SK-N-SH treated with all-trans-retinoic acid at 6 μM for 48 hours (cell line): ENCODE data around the gene PHKG2.
A peak's percentile ranks its signal among the peaks of the same experiment; 100 is the strongest.

Experiments used
- ATAC-seq: fragments of 200-7000 bp; cut with Tn5 transposase; 3 replicates; pipeline ENCODE4 v1.9.1; 2020; ENCODE audit warnings: mild to moderate bottlenecking, moderate library complexity
- ARNTL ChIP-seq: fragments of 450-650 bp; formaldehyde crosslinking; IDR thresholded peaks from 2 replicates; pipeline ENCODE4 v1.5.0; 2020; ENCODE audit warnings: low read depth, mild to moderate bottlenecking, moderate library complexity, borderline replicate concordance
- BACH2 ChIP-seq: fragments of 250-450 bp; sonication (Bioruptor Pico); IDR thresholded peaks from 2 replicates; pipeline ENCODE4 v1.9.0; 2021; ENCODE audit warnings: mild to moderate bottlenecking, borderline replicate concordance
- CREB5 ChIP-seq: fragments of 250-450 bp; sonication (Bioruptor Pico); IDR thresholded peaks from 2 replicates; pipeline ENCODE4 v1.5.1; 2020; ENCODE audit warnings: low read depth, mild to moderate bottlenecking, moderate library complexity
- CSDC2 ChIP-seq: fragments of 250-450 bp; sonication (Bioruptor Pico); IDR thresholded peaks from 2 replicates; pipeline ENCODE4 v1.5.0; 2020; ENCODE audit warnings: mild to moderate bottlenecking, moderate library complexity
- CSRNP3 ChIP-seq: fragments of 250-450 bp; sonication (Bioruptor Pico); IDR thresholded peaks from 2 replicates; pipeline ENCODE4 v1.5.1; 2021; ENCODE audit warnings: mild to moderate bottlenecking, moderate library complexity
- ESRRG ChIP-seq: fragments of 250-450 bp; sonication (Bioruptor Pico); IDR thresholded peaks from 2 replicates; pipeline ENCODE4 v1.6.1; 2021; ENCODE audit warnings: mild to moderate bottlenecking
- GLIS3 ChIP-seq: fragments of 250-450 bp; sonication (Bioruptor Pico); IDR thresholded peaks from 2 replicates; pipeline ENCODE4 v1.5.0; 2020; ENCODE audit warnings: mild to moderate bottlenecking, moderate library complexity
- ISL1 ChIP-seq: fragments of 250-450 bp; sonication (Bioruptor Pico); IDR thresholded peaks from 2 replicates; pipeline ENCODE4 v2.1.2; 2022; ENCODE audit warnings: mild to moderate bottlenecking, moderate library complexity
- OSR1 ChIP-seq: fragments of 250-450 bp; sonication (Bioruptor Pico); IDR thresholded peaks from 2 replicates; pipeline ENCODE4 v1.8.0; 2022; ENCODE audit warnings: moderate library complexity, mild to moderate bottlenecking, inconsistent platforms
- POU6F1 ChIP-seq: fragments of 250-450 bp; sonication (Bioruptor Pico); IDR thresholded peaks from 2 replicates; pipeline ENCODE4 v1.8.0; 2021; ENCODE audit warnings: low read depth, mild to moderate bottlenecking, moderate library complexity, borderline replicate concordance
- PPARA ChIP-seq: fragments of 250-450 bp; sonication (Bioruptor Pico); IDR thresholded peaks from 2 replicates; pipeline ENCODE4 v1.5.0; 2020; ENCODE audit warnings: mild to moderate bottlenecking, borderline replicate concordance
- SNAI2 ChIP-seq: fragments of 250-450 bp; sonication (Bioruptor Pico); IDR thresholded peaks from 2 replicates; pipeline ENCODE4 v1.5.0; 2020; ENCODE audit warnings: mild to moderate bottlenecking, moderate library complexity
- TCF4 ChIP-seq: fragments of 250-450 bp; sonication (Bioruptor Pico); IDR thresholded peaks from 2 replicates; pipeline ENCODE4 v1.8.0; 2021; ENCODE audit warnings: mild to moderate bottlenecking, moderate library complexity, borderline replicate concordance
- TSHZ2 ChIP-seq: fragments of 250-450 bp; sonication (Bioruptor Pico); IDR thresholded peaks from 2 replicates; pipeline ENCODE4 v1.5.0; 2020; ENCODE audit warnings: mild to moderate bottlenecking, moderate library complexity
- ZC3H10 ChIP-seq: fragments of 250-450 bp; sonication (Bioruptor Pico); IDR thresholded peaks from 2 replicates; pipeline ENCODE4 v1.5.1; 2021; ENCODE audit warnings: mild to moderate bottlenecking, moderate library complexity
- ZFP3 ChIP-seq: fragments of 250-450 bp; sonication (Bioruptor Pico); IDR thresholded peaks from 2 replicates; pipeline ENCODE4 v1.5.0; 2020; ENCODE audit warnings: mild to moderate bottlenecking, moderate library complexity
- ZFP30 ChIP-seq: fragments of 450-650 bp; formaldehyde crosslinking; IDR thresholded peaks from 2 replicates; pipeline ENCODE4 v1.5.0; 2022; ENCODE audit warnings: mild to moderate bottlenecking, moderate library complexity
- ZNF565 ChIP-seq: fragments of 450-650 bp; formaldehyde crosslinking; conservative IDR thresholded peaks from 2 replicates; pipeline ENCODE4 v1.5.0; 2020; ENCODE audit warnings: low read depth, mild to moderate bottlenecking, moderate library complexity
- ZNF70 ChIP-seq: fragments of 450-650 bp; formaldehyde crosslinking; IDR thresholded peaks from 2 replicates; pipeline ENCODE4 v1.5.0; 2020; ENCODE audit warnings: mild to moderate bottlenecking, moderate library complexity
- ZNF8 ChIP-seq: fragments of 450-650 bp; formaldehyde crosslinking; IDR thresholded peaks from 2 replicates; pipeline ENCODE4 v1.5.0; 2020; ENCODE audit warnings: mild to moderate bottlenecking, moderate library complexity

Gene PHKG2

GRCh38 chr16:30775392-30776188 is 27.4 kb downstream of the PHKG2 start:
- no peak for TF ChIP-seq PPARA (CRISPR knock-in tag)
- peak; percentile 44; the same call in 1 of the 2 replicates for TF ChIP-seq POU6F1 (CRISPR knock-in tag)
- TF ChIP-seq ZFP3 (CRISPR knock-in tag): 0 out of 2 replicates have a peak, but pooled peaks have one; percentile 18
- TF ChIP-seq CREB5 (CRISPR knock-in tag): no peak
- 0 out of 2 replicates have a peak, but pooled peaks have one; percentile 17 for TF ChIP-seq CSDC2 (CRISPR knock-in tag)
- no peak for TF ChIP-seq ZNF8 (CRISPR knock-in tag)
- TF ChIP-seq ZNF70 (CRISPR knock-in tag): peak; percentile 84
- peak; percentile 87 for ATAC-seq

GRCh38 chr16:30777591-30778297 is 29.5 kb downstream of the PHKG2 start:
- ATAC-seq: no peak
- no peak for TF ChIP-seq CSDC2 (CRISPR knock-in tag)
- no peak for TF ChIP-seq PPARA (CRISPR knock-in tag)
- TF ChIP-seq ARNTL (CRISPR knock-in tag): no peak
- TF ChIP-seq ZFP3 (CRISPR knock-in tag): no peak
- no peak for TF ChIP-seq CREB5 (CRISPR knock-in tag)
- no peak for TF ChIP-seq ZNF70 (CRISPR knock-in tag)
- no peak for TF ChIP-seq POU6F1 (CRISPR knock-in tag)
- no peak; the same call in 1 of the 2 replicates for TF ChIP-seq GLIS3 (CRISPR knock-in tag)
- TF ChIP-seq BACH2 (CRISPR knock-in tag): no peak
- no peak for TF ChIP-seq ZFP30 (CRISPR knock-in tag)
- TF ChIP-seq, all 23 proteins: peak for 0

- no peak for ATAC-seq
- TF ChIP-seq CSDC2 (CRISPR knock-in tag): no peak
- TF ChIP-seq TSHZ2: no peak
- TF ChIP-seq OSR1: no peak
- no peak for TF ChIP-seq ZNF70 (CRISPR knock-in tag)
- TF ChIP-seq TCF4: no peak
- no peak for TF ChIP-seq PPARA (CRISPR knock-in tag)
- TF ChIP-seq ESRRG (CRISPR knock-in tag): no peak
- no peak for TF ChIP-seq ZNF565 (CRISPR knock-in tag)
- TF ChIP-seq CSRNP3 (CRISPR knock-in tag): no peak
- no peak for TF ChIP-seq BACH2 (CRISPR knock-in tag)
- no peak for TF ChIP-seq SNAI2 (CRISPR knock-in tag)
- no peak for TF ChIP-seq ARNTL (CRISPR knock-in tag)
- no peak for TF ChIP-seq POU6F1 (CRISPR knock-in tag)
- TF ChIP-seq ZC3H10 (CRISPR knock-in tag): no peak
- TF ChIP-seq ISL1: no peak
Observed at GRCh38 chr16:30778549-30779244, 30.5 kb downstream of the PHKG2 start.
